Measurements from ENCODE around the gene SELE. TPM values are rescaled to one million over a fixed set of nuclear protein-coding genes. Genes with fewer than 3 reads are reported as not detected.

The SELE gene
- total and polyA plus RNA-seq, 5 experiments from 2014 or later = not detected

- Mint-ChIP-seq H3K4me3 (peak overlapping the region in 6 of 10 donors; percentile 15 to 58 (median 49)), H3K9me3 (peaks cover 0 to 22% (median 5%) of the 10 kb centered on the region in 9 donors), H3K27me3 (no peaks in the 10 kb centered on the region), H3K4me1 (peaks cover 29 to 69% (median 62%) of the 10 kb centered on the region in 4 donors), H3K27ac (peak overlapping the region in 8 of 10 donors; percentile 14 to 88 (median 56)), H3K36me3 (peaks cover 0 to 12% (median 6%) of the 10 kb centered on the region in 3 donors)
- POLR2A ChIA-PET = interaction anchor here (8.0 kb wide), 1 partner anchor 17 kb away, joined by 111 read pairs; no protein-coding TSS in a partner anchor
- peak in 1 of 2 donors; percentile 36 for ATAC-seq
- no peak for DNase-seq
Measured at GRCh38 chr1:169676001-169676400, 57.9 kb downstream of the SELE start.

Other genes starting within 250 kb of the SELE start
- gene SLC19A2, start 248.1 kb downstream of the SELE start, total RNA-seq = 1 to 10 TPM; 5.4 TPM
- gene SLC19A2, start 248.1 kb downstream of the SELE start, polyA plus RNA-seq = under 1 TPM; 0.19 to 0.29 (median 0.24) TPM
- gene F5, start 147.6 kb downstream of the SELE start, total RNA-seq = under 1 TPM; 0.16 to 0.19 TPM
- under 1 TPM in 2 of 3 donors, not detected in 1; 0.23 to 0.91 TPM for gene F5, start 147.6 kb downstream of the SELE start, polyA plus RNA-seq
- 1 to 10 TPM; 1.3 to 1.7 TPM for gene SELP, start 104.0 kb downstream of the SELE start, total RNA-seq
- under 1 TPM; 0.35 to 0.76 (median 0.69) TPM for gene SELP, start 104.0 kb downstream of the SELE start, polyA plus RNA-seq
- 100 to 1,000 TPM; 549 to 581 TPM for gene SELL, start 22.5 kb downstream of the SELE start, total RNA-seq
- 1,000 to 10,000 TPM; 1,427 to 2,162 (median 1,901) TPM for gene SELL, start 22.5 kb downstream of the SELE start, polyA plus RNA-seq
- 10 to 100 TPM; 17.4 to 21.2 TPM for gene METTL18, start 60.8 kb upstream of the SELE start, total RNA-seq
- 10 to 100 TPM; 11.3 to 27.5 (median 17.5) TPM for gene METTL18, start 60.8 kb upstream of the SELE start, polyA plus RNA-seq
- 10 to 100 TPM; 18.0 to 19.9 TPM for gene SCYL3, start 159.8 kb upstream of the SELE start, total RNA-seq
- gene SCYL3, start 159.8 kb upstream of the SELE start, polyA plus RNA-seq = 10 to 100 TPM; 10.1 to 14.8 (median 14.7) TPM

Data from naive thymus-derived CD8-positive, alpha-beta T cell (primary cell).